Measurements from ENCODE around the gene IL15.
"Not testable (repeated sequence)": the region's sequence is repeated elsewhere in the genome, so short reads cannot be mapped to it uniquely, and the experiment has no call there.

IL15 gene

GRCh38 chr4:141636082-141636770, at the start of gene IL15:
TSS of gene IL15 (plus strand) at chr4:141636583. CDS start at chr4:141719465, 82,882 bp downstream.
- peak; percentile 31 to 45 (median 36) for DNase-seq (ENCODE audit: low read depth in 2 of 3, low spot score in 2 of 3)

- DNase-seq (ENCODE audit: low read depth in 2 of 3, low spot score in 2 of 3): no peak
Observed at GRCh38 chr4:141587897-141588296, 48.5 kb upstream of the IL15 start.

GRCh38 chr4:141595531-141595930, 40.9 kb upstream of the IL15 start:
- DNase-seq (ENCODE audit: low read depth in 2 of 3, low spot score in 2 of 3): no peak

GRCh38 chr4:141599853-141600252, 36.5 kb upstream of the IL15 start:
- DNase-seq (ENCODE audit: low read depth in 2 of 3, low spot score in 2 of 3): no peak

- not testable (repeated sequence) for DNase-seq (ENCODE audit: low read depth in 2 of 3, low spot score in 2 of 3)
Observed at GRCh38 chr4:141604683-141605082, 31.7 kb upstream of the IL15 start.

- no peak for DNase-seq (ENCODE audit: low read depth in 2 of 3, low spot score in 2 of 3)
Observed at GRCh38 chr4:141605425-141605856, 30.9 kb upstream of the IL15 start.

- no peak for DNase-seq (ENCODE audit: low read depth in 2 of 3, low spot score in 2 of 3)
Observed at GRCh38 chr4:141609243-141609642, 27.1 kb upstream of the IL15 start.

GRCh38 chr4:141610365-141610764, 26.0 kb upstream of the IL15 start:
- DNase-seq (ENCODE audit: low read depth in 2 of 3, low spot score in 2 of 3): no peak

GRCh38 chr4:141614878-141615586, 21.4 kb upstream of the IL15 start:
- DNase-seq (ENCODE audit: low read depth in 2 of 3, low spot score in 2 of 3): no peak

- DNase-seq (ENCODE audit: low read depth in 2 of 3, low spot score in 2 of 3): not testable (repeated sequence)
Observed at GRCh38 chr4:141615587-141615918, 20.8 kb upstream of the IL15 start.

GRCh38 chr4:141620715-141621114, 15.7 kb upstream of the IL15 start:
- DNase-seq (ENCODE audit: low read depth in 2 of 3, low spot score in 2 of 3): no peak

GRCh38 chr4:141625023-141625422, 11.4 kb upstream of the IL15 start:
- DNase-seq (ENCODE audit: low read depth in 2 of 3, low spot score in 2 of 3): no peak

GRCh38 chr4:141630854-141631253, 5.5 kb upstream of the IL15 start:
- no peak for DNase-seq (ENCODE audit: low read depth in 2 of 3, low spot score in 2 of 3)

- no peak for DNase-seq (ENCODE audit: low read depth in 2 of 3, low spot score in 2 of 3)
Observed at GRCh38 chr4:141635736-141636081, 674 bp upstream of the IL15 start.

- DNase-seq (ENCODE audit: low read depth in 2 of 3, low spot score in 2 of 3): peak in 1 of 3 experiments; percentile 4
Observed at GRCh38 chr4:141636771-141637460, 533 bp downstream of the IL15 start.

- DNase-seq (ENCODE audit: low read depth in 2 of 3, low spot score in 2 of 3): no peak
Observed at GRCh38 chr4:141637565-141637964, 1.2 kb downstream of the IL15 start.

GRCh38 chr4:141638230-141638629, 1.8 kb downstream of the IL15 start:
- DNase-seq (ENCODE audit: low read depth in 2 of 3, low spot score in 2 of 3): no peak

- DNase-seq (ENCODE audit: low read depth in 2 of 3, low spot score in 2 of 3): no peak
Observed at GRCh38 chr4:141640696-141641095, 4.3 kb downstream of the IL15 start.

- DNase-seq (ENCODE audit: low read depth in 2 of 3, low spot score in 2 of 3): no peak
Observed at GRCh38 chr4:141642063-141642462, 5.7 kb downstream of the IL15 start.

GRCh38 chr4:141642711-141643110, 6.3 kb downstream of the IL15 start:
- DNase-seq (ENCODE audit: low read depth in 2 of 3, low spot score in 2 of 3): no peak

GRCh38 chr4:141643557-141643956, 7.2 kb downstream of the IL15 start:
- DNase-seq (ENCODE audit: low read depth in 2 of 3, low spot score in 2 of 3): no peak

- no peak for DNase-seq (ENCODE audit: low read depth in 2 of 3, low spot score in 2 of 3)
Observed at GRCh38 chr4:141645611-141646340, 9.4 kb downstream of the IL15 start.
